ENCODE measurements around the gene TPCN1. TPM values are rescaled to one million over a fixed set of nuclear protein-coding genes. Genes with fewer than 3 reads are reported as not detected.

The TPCN1 gene
- total and polyA plus RNA-seq, 2 of the 8 experiments (the other 6 are each of a cell fraction or from before 2014, with no cell fraction given): 14.9 to 21.4 TPM

- no peak for DNase-seq (ENCODE audit: low read depth in 1 of 2, low spot score in 2 of 2)
- FAIRE-seq: no peak
- Histone ChIP-seq H2BK5ac (ENCODE audit: low read depth, low read length) (no peak overlapping the region), H2BK20ac (ENCODE audit: low read length) (no peak overlapping the region), H3K4me3 (ENCODE audit: extremely low read depth in 1 of 4, insufficient read depth in 2 of 4, low read depth in 3 of 4, low read length in 4 of 4) (no peak overlapping the region), H3K14ac (ENCODE audit: insufficient read length) (no peak overlapping the region), H3K23ac (ENCODE audit: insufficient read length) (no peak overlapping the region), H2BK12ac (ENCODE audit: low read depth, low read length) (no peak overlapping the region), H4K20me1 (replicated peaks in 1 of 2; ENCODE audit: control insufficient read depth in 1 of 2, insufficient read depth in 2 of 2, low read length in 2 of 2) (peaks cover 0 to 3% of the 10 kb centered on the region in 2 experiments), H3K56ac (replicated peaks; ENCODE audit: insufficient read length, low read depth, low read length) (no peak overlapping the region), H4K91ac (replicated peaks; ENCODE audit: insufficient read length, low read length) (no peak overlapping the region), H3K9me3 (ENCODE audit: insufficient read depth in 2 of 2, low read depth in 1 of 2, low read length in 1 of 2) (no peaks in the 10 kb centered on the region; a peak in 1 of 4 replicates), H2BK120ac (replicated peaks; ENCODE audit: low read depth, low read length) (no peak overlapping the region), H2AK5ac (ENCODE audit: low read depth, low read length) (no peak overlapping the region), H3K79me1 (ENCODE audit: low read depth, low read length) (no peaks in the 10 kb centered on the region), H4K5ac (ENCODE audit: insufficient read length, low read depth, low read length) (no peak overlapping the region), H3K4ac (replicated peaks; ENCODE audit: insufficient read length, low read depth, low read length) (no peak overlapping the region), H4K8ac (ENCODE audit: extremely low read depth, insufficient read depth, low read length) (no peak overlapping the region), H3K79me2 (ENCODE audit: control insufficient read depth in 1 of 2, insufficient read depth in 2 of 2, low read length in 2 of 2) (peaks cover 0 to 7% of the 10 kb centered on the region in 2 experiments; a peak in 1 of 4 replicates), H3K4me1 (replicated peaks in 1 of 4; ENCODE audit: control insufficient read depth in 3 of 4, insufficient read depth in 4 of 4, low read length in 3 of 4) (peaks cover 3 to 12% (median 7%) of the 10 kb centered on the region in 4 experiments; a peak in 3 of 7 replicates), H3K27me3 (replicated peaks in 1 of 4; ENCODE audit: control insufficient read depth in 3 of 4, extremely low read depth in 1 of 4, insufficient read depth in 3 of 4, low read length in 3 of 4) (no peaks in the 10 kb centered on the region; a peak in 1 of 7 replicates), H3K27ac (ENCODE audit: low read depth, low read length) (no peak overlapping the region), H3K4me2 (ENCODE audit: insufficient read depth in 1 of 2, low read depth in 2 of 2, low read length in 2 of 2) (no peak overlapping the region), H2BK15ac (ENCODE audit: low read length) (no peak overlapping the region), H3K36me3 (ENCODE audit: control insufficient read depth in 2 of 4, insufficient read depth in 4 of 4, low read length in 3 of 4) (peaks cover 2 to 16% (median 9%) of the 10 kb centered on the region in 4 experiments; a peak in 5 of 8 replicates), H3K18ac (ENCODE audit: extremely low read depth, low read length) (no peak overlapping the region), H3K9ac (replicated peaks in 1 of 4; ENCODE audit: extremely low read depth in 1 of 4, low read depth in 3 of 4, low read length in 3 of 4) (no peak overlapping the region), H2AFZ (ENCODE audit: low read length) (no peak overlapping the region), H3K23me2 (ENCODE audit: low read depth, low read length) (peaks cover under 1% of the 10 kb centered on the region; the same call in 1 of the 2 replicates)
- 89% methylated on average over 13 of the region's 13 CpGs; no CpG with 5 or more reads in 1 of the 2 experiments for WGBS, 2 experiments (ENCODE audit: extremely low coverage in 1 of 2, insufficient coverage in 1 of 2, insufficient read length in 1 of 2, insufficient replicate concordance in 2 of 2, low coverage in 1 of 2, low lambda C conversion rate in 2 of 2, missing lambda C conversion rate in 1 of 2)
- ChIA-PET POLR2A (ENCODE audit: partially characterized antibody) (interaction anchor here (3.4 kb wide), 1 partner anchor 19 kb away, joined by 9 read pairs; no protein-coding TSS in a partner anchor), CTCF (ENCODE audit: partially characterized antibody) (interaction anchor here (0.5 to 2.2 kb wide), 6 partner anchors 12 to 190 kb away, joined by 3 to 7 read pairs (median 4); no protein-coding TSS in a partner anchor)
- TF ChIP-seq HDAC2 (IDR thresholded peaks at IDR 0.05; ENCODE audit: borderline replicate concordance in 1 of 2, low read depth in 2 of 2, low read length in 2 of 2): no peak
- peak in 1 of 2 experiments; percentile 6; a peak in 1 of 4 replicates for TF ChIP-seq RAD21 (IDR thresholded peaks at IDR 0.05 in 1 of 2, conservative IDR thresholded peaks at IDR 0.05 in 1 of 2; ENCODE audit: low read depth in 2 of 2, low read length in 2 of 2)
Observed at GRCh38 chr12:113226696-113227568, 5.7 kb downstream of the TPCN1 start.

All from H1 (cell line).